HG02981 (cell line): ENCODE results near the gene ENO4.
A peak's percentile ranks its signal among the peaks of the same experiment; 100 is the strongest.

Experiments used
- ATAC-seq: cut with Tn5 transposase; IDR thresholded peaks from one replicate; pipeline ENCODE4 v1.9.1; 2021; ENCODE audit warnings: mild to moderate bottlenecking, moderate library complexity; ENCODE audit not compliant: unreplicated experiment

The ENO4 gene

DNA sequence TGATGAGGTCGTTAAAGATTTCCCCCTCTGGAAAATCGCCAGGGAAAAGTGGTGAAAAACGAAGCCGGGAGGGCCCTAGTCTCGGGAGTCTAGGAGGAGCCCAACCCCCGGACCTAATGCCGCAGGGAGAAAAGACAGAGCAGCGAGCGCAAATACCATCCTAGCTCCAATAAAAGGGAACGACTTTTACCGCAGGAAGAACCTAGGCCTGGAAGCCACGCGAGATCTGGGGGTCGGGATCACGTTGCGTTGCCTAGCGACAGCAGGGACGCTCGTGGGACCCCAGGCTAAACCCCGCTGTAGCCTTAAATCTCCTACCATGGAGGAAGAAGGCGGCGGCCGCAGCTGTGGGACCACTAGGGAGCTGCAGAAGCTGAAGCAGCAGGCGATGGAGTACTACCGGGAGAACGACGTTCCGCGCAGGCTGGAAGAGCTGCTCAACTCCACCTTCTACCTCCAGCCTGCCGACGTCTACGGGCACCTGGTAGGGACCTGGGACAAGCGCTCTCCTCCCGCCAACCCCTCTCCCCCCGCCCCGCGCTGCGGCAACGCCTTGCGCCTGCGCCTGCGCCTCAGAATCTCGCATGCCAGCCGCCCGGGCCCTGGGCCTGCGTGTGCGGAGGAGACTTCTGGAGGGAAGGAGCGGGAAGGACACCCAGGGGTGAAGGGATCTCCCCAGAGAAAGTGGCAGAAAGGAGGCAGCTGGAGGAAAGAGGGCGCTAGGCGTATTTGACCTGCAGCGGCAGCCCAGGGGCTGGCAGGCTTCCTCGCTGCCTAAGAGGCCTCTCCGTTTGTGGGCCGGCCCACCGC lies at the start of gene ENO4:
ENO4 (plus strand) TSS at position 252 of the 810 bp plus-strand sequence; CDS start at position 320, 68 bp downstream.
- ATAC-seq = peak; percentile 51

DNA sequence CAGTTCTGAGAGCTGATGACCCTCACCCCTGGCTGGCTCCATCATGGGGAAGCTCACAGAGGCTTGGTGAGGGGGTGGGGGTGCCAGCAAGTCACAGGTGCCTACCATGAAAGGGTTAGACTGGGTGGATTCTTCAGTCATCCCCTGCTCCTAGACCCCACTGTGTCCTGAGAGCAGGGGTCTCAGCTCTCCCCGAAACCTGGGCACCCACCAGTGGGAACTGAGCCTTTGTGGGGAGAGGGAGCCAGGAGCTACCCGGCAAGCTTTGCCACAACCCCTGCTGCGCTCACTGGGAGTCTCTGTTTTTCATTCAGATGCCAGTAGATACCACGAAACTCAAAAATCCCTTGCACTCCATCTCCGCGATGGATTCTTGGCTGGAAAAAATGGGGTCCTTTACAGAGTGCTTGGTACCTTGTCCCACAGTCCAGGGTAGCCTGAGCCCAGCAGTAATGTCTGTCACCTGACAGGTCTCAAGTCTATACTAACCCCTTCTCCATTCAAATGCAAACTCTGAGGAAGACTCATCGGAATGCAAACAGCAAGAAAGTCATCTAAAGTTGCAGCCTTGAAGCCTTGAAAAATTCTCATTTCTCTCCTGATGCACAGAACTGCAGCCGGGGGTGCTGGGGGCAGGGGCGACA lies 48.9 kb upstream of the ENO4 start:
- no peak for ATAC-seq

- no peak for ATAC-seq
Measured at GRCh38 chr10:116801658-116802057, 47.6 kb upstream of the ENO4 start.

GRCh38 chr10:116802474-116802873 lies 46.8 kb upstream of the ENO4 start:
- ATAC-seq = no peak

- ATAC-seq = no peak
Measured at GRCh38 chr10:116802876-116803275, 46.4 kb upstream of the ENO4 start.

DNA sequence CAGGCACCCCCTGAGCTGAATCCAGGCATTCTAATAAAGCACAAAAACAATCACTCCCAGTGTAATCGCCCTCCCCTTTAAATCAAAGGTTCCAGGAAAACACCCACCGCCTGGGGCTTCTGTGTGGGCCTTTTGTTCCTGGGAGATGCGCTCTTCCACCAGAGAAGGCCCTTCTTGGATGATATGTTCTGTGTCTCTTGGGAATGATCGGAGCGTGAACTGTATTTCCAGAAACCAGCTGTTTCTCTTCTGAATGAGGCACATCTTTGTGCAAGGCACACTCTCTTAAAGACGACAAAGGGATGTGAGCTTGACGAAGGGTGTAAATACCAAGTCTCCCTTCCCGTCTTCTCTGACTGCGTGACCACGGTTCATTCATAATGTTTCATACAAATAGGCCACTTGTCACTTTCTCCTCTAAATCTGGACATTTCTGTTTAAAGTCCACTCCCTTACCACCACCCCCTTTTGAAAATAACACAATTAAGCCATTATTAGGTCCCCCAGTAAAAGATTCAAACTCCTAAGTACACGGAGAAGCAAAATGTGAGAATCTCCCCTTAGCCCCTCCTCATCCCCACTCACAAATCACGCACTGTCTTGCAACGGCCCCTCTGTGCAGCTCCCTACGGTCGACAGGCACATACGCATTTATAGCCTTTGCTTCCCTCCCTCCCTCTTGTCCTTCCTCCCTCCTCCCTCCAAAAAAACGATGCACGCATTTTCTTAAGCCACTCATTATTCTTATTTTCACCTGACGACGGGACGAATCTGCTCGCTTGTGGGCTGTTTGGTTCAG lies 45.6 kb upstream of the ENO4 start:
- ATAC-seq = no peak

DNA sequence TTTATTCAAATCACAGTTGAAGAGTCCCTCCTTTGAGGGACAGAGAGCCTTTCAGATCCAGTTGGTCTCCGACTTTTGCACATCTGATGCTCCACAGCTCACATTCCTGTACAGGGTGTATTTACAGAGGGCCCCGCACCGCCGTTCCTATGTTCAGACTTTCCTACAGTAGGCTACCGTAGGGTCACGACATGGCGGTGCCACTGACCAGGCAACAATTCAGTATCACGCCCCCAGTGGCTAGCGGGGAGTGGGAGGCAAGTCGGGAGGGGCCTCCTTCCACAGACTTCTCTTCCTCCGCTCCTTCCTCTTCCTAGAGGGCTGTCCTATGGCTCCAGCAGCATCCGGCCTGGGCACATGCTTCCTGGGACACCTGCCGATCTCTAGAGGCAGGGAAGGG lies 40.6 kb upstream of the ENO4 start:
- ATAC-seq = no peak

- ATAC-seq = no peak
Measured at GRCh38 chr10:116809483-116810119, 39.7 kb upstream of the ENO4 start.

GRCh38 chr10:116810120-116810500 lies 39.2 kb upstream of the ENO4 start:
- ATAC-seq = no peak

DNA sequence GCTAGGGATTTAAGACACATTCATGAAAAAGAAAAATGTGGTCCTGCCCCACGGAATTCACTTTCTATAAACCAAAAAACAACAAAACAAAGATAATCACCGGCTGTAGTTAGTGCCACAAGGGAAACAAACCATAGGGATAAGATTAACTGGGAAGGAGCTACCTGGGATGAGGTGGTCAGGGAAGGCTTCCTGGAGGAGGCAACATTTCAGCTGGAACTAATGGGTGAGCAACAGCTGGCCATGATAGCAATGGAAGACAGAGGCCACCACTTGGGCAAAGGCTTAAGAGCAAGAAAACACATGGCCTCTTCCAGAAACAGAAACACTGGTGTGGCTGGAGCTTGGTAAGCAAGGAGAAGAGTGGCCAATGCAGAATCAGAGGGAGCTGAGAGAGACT lies 38.4 kb upstream of the ENO4 start:
- ATAC-seq = no peak

- no peak for ATAC-seq
Measured at GRCh38 chr10:116811691-116812090, 37.6 kb upstream of the ENO4 start.

DNA sequence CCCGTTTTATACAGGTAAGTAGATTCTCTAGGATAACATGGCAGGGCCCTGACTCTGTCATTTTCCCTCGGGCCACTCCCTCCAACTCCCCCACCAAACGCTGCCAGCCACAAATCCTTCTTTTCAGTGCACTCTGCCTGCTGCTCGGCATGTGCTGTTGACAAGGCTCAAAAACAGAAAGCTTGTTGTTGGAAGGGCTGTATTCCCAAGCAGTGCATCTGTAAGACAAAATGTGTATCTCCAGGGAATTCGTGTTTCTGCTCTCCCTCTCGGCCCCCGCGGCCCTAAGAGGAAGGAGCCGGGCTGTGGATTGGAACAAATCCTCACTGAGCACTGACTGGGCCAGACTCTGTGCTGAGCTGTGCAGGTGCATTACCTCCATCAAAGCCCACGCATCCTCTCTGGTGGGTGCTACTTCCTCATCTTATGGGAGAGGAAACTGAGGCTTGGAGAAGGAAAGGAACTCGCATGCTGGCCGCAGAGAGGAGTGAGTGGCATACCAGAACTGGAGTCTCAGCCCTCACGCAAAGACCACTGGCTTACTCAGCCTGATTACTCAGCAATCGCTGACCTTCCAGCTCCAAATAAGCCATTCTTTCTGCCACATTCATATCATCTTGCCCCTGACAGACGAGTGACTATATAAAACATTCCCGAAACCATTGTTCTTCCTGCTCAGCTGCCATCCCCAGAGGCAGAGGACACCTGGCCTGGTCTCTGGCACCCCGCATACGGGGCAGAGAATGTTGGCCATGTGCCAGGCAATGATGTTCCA lies 33.5 kb upstream of the ENO4 start:
- ATAC-seq = no peak

- no peak for ATAC-seq
Measured at GRCh38 chr10:116817178-116817577, 32.1 kb upstream of the ENO4 start.

GRCh38 chr10:116817780-116818343 lies 31.4 kb upstream of the ENO4 start:
- no peak for ATAC-seq

- no peak for ATAC-seq
Measured at GRCh38 chr10:116819999-116820677, 29.2 kb upstream of the ENO4 start.

- ATAC-seq = no peak
Measured at GRCh38 chr10:116825901-116826300, 23.4 kb upstream of the ENO4 start.

DNA sequence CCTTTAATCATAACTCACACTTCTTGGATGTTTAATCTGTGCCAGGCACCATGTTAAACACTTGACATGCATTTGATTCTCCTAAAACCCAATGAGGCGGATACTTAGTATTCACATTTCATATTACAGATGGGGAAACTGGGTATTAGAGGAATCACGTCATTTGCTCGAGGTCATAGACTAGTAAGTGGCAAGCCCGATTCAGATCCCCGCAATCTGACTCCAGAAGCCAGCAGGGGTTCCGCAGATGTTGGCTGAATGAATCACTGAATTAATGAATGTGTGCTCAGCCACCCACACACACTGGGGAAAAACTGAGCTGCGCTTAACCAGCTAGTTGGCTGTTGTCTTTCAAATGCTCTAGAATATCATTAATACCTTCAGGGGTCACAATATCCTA lies 22.5 kb upstream of the ENO4 start:
- no peak for ATAC-seq

GRCh38 chr10:116827214-116827671 lies 22.1 kb upstream of the ENO4 start:
- no peak for ATAC-seq

GRCh38 chr10:116828116-116828515 lies 21.2 kb upstream of the ENO4 start:
- ATAC-seq = no peak
